ENCODE results near the gene EGR2.

The EGR2 gene

DNA sequence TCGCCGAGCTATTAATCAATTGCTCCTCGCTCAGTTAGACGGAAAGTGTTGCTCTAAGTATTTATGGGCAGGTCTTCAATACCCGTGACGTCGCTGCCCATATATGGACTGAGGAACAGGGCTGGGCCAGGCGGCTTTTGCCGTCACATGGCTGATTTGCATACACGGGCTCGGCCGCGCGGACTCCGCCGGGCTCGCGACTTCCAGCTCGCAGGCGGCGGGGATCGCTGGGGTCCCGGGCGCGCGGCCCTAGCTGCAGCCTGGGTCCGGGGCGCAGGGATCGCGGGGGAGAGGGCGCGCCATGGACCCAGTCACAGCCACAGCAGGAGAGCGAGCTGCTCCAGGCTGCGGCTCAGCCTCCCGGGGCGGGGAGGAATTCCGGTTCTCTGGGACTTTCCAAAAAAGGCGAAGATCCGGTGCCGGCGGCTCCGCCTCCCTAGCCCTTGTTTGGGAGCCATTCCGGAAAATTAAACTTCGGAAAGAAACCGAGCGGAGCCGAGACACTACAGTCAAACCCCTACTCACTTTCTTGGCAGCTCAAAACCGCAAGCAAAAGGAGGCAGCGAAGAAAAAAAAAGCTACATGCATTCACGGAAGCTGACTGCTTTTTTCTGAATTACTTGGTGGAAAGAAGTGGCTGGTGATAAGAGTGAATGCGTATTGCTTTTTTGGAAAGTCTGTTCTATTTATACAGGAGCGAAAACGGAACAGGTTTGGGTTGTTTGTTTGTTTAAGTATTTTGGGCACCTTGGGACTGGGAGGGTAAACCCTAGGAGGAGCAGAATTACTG lies at the start of gene EGR2:
TSS of gene EGR2 (minus strand) at position 36 of the 790 bp plus-strand sequence. CDS start 337 bp downstream, outside the sequence.
- peak; percentile 94 for DNase-seq

DNA sequence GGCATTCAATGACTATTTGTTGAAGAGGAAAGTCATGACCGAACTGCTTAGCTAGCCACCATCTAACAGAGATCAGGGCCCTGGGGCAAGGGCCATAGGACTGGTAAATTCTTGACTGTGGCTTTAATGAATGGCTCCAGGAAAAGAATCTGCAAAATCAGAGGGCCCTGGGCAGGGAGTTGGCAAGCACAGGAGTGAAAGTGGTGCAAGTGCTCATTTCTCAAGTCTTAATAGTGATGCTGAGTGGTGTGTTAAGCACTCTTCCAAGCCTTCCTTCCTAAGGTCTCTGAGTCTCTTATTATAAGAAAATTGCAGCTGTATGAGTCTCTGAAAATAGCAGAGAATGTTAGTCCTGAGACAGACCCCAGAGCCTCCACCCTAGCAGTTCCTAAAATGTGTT lies 46.3 kb upstream of the EGR2 start:
- no peak for DNase-seq

DNA sequence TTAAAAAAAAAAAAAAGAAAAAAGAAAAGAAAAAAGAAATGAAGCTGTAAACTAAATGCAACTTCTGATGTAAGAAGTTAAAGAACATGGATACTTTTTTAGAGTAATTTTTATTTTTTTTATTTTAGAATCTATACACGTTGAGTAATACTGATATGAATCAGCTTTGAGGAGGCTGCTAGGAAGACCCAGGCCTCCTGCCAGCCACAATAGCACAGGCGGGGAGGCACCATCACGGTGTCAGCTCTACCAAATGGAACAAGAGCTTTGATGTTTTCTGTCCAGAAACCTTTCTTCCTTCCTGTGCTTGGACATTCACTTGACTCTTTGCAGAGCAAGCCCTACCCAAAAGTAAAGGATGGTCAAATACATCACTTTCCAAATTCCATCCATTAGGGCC lies 45.3 kb upstream of the EGR2 start:
- DNase-seq: peak; percentile 30

DNA sequence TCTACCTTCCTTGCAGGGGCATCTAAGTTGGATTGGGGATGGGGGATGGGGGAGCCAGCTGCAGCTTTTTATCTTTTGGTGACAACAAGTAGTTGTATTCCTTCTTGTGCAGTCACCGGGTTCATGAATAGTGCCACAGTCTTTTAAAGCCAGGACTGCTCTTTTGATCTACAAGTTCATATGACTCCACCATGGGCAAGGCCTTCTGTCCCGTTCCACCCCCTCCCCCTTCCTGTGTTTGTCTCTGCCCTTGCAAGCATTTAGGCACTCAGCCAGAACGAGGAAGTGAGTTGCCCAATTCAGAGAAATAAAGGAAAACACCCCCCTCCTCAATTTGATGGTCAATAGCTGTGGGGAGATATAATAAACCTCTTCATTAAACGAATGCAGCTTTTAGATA lies 44.8 kb upstream of the EGR2 start:
- DNase-seq: no peak

DNA sequence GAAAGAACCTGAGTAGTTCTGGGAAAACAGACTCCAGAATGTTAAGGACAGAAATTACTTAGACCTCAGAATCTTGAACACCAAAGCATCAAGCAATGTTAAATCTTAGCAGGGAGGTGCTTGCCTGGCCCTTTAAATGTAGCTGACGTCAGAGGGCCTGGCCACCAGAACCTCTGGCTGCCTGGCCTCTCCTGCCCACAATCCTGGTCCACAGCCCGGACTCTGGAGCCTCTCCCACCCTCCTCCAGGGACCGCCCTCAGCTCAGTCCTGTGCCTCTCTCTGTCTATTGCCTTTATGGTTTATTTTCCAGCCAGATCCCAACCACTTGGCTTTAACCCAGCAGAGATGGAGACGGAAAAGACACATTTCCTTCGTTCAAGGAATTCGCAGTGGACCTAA lies 42.2 kb upstream of the EGR2 start:
- DNase-seq: peak; percentile 71

DNA sequence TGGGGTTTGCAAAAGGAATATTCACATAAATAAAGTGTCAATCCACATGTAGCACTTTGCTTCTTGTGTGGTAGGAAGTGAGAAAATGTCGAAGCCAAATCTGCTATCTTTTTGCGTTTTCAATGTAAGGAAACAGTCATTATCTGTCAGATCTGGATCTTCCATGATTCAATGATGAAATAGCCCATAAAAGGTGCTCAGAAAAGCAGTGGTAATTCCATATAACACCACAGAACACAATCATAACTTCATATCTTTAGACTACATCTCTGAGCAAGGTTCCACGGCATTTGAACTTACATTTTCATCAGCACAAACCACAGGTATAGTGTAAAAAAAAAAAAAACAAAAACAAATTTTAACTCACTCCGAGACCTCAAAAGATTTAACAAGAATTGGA lies 39.9 kb upstream of the EGR2 start:
- DNase-seq: no peak

DNA sequence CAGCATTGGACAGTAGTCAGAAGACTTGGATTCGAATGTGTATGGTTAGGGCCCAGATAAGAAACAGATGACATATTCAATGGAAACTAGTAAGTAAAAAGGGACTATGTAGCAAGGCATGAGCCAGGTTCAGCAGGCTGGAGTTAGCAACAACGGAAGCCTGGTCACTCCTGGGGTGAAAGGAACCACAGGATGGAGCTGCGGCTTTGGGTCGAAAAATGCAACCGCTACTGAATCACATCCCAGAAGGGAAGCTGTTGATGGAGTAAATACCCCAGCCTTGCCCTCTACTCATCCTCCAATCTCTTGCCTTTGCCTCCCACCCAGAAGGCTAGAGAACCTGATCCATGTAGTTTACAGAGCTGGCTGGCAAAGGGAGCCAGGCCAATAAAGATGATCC lies 37.5 kb upstream of the EGR2 start:
- no peak for DNase-seq

DNA sequence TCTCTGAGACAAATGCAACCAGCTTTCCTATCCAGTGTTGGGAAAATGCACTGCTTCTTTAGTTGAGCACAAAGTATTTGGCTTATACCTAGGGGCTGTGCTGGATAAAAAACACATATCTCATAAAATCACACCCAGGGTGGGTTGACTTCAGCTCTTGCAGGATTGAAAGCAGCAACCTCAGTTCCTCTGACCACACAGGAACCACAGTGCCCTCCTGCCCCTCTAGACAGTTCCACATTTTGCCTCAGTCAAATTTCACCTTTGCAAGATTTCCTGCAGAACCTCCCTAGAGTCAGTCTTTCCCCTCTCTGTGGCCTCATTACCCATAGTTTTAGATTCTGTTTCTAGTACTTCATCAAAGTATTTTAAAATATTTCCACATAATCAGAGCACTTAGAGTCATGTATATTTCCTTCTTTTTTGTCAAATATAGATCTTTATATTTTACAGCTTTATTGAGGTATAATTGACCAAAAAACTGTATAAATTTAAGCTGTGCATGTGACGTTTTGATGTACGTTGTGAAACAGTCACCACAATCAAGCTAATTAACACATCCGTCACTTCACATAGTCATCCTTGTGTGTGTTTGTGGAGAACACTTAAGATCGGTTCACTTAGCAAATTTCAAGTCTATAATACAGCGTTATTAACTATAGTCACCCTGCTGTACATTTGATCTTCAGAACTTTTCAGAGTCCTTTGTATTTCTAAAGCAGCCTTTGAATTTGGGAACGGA lies 37.0 kb upstream of the EGR2 start:
- no peak for DNase-seq

DNA sequence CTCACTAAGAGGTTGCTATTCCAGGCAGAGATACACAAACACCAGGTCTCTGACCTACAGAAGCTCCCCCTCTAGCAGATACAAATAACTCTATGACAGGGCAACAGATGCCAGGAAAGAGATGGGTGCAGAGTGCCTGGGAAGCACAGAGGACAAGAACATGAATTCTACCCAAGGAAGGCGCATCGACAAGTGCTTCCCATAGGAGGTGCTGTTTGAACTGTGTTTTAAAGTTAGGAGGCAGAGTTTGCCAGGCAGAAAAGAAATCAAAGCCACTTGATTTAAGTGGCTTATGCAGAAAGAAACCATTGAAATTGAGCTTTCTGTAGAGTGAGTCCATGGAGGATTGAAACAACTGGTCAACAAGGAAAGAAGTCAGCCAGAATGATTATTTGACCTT lies 35.3 kb upstream of the EGR2 start:
- no peak for DNase-seq

DNA sequence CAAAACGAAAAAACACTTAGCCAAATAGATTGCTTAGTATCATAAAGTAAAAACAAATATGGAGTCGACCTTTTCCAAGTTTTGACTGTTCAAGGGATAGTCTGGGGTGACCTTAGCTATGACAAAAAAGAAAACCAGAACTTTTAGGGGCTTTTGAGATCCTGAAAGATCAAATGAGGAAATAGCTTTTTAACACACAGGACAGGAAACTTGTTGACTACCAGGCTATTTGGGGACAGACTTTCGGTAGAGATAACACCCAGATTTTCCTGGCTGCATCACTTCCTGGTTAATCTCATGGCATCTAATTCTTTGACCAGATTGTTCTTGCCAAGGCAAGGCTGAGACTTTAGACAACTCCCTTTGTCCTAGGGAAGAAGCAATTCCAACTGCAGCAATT lies 34.5 kb upstream of the EGR2 start:
- no peak for DNase-seq

DNA sequence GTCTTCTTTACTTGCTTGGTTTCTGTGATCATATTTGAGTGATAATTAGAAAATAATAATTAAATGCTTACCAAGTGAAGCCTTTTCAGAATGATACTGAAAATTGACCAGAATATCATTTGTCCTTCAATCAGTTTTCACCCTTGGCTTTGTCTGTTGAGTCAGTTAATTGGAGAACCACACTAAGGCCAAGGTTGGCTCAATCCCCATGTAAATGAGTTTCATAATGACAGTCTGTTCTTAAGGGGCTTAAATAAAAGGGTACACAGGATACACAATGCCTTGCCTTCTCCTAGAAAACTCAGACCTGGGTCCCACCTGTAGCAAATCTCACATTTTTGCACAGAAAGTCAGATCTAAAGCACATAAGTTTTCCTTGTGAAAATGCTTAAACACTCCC lies 31.3 kb upstream of the EGR2 start:
- no peak for DNase-seq

DNA sequence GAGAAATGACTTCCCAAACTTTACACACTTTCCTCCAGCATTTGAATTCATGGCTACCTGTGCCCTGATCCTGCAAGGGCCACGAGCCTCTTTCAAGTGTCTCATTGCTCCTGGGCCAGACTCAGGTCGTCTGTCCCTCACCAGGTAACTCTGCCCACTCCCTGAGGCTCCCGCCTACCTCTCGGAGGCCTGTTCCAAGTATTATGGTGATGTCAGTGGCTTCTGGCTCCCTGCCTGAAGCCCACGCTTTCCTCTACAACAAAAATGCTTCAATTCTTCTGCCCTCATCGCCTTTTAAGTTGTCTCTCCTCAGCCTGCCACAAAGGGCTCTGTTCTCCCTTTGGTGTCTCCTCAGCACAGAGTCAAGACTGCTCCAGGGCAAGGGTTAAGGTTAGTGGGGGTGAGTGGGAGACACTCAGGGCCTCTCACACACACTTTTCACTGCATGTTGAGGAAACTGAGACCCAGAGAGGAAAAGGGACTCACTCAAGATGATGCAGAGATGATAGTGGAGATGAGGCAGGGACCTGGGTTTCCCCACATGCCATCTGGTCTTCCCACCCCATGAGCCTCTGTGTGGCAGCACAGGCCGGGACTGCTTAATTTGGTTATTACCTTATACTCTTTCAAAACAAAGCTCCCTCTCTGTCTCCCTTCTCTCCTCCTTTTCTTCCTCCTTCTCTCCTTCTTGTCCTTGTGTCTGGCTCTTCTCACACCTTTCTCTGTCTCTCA lies 28.3 kb upstream of the EGR2 start:
- no peak for DNase-seq

DNA sequence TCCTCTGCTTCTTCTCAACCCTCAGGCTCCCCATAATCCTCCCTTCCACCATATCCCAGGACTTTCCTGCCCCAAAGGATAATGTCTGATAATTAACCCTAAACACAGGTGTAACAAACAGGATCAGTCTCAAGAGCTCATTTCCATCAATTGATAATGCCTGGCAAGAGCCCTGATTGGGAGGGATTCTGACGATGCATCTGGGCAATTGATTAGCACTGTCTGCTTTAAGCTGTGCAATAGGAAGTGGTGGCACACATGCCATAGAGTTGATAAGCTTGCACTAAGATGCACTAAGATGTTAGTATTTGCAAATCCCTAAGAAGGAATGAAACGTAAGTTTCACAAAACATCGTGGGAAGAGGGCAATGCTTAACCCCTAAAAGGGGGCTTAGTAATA lies 27.4 kb upstream of the EGR2 start:
- DNase-seq: no peak

DNA sequence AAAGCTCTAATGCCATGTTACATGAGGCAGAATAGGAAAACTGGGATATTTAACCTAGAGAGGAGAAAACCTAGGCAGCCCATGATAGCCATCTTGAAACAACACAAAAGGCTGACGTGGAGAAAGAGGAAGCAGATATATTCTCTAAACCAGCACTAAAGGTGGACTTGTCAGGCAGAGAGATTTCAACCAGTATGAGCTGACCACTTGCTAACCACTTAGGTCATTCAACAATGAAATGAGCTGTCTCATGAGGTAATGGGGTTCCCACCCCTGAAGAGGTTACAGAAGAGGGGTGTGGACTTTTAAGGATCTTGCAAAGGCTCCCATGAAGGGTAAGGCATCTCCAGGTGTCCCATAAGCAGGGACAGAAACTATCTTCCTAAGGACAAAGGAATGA lies 26.8 kb upstream of the EGR2 start:
- DNase-seq: no peak

DNA sequence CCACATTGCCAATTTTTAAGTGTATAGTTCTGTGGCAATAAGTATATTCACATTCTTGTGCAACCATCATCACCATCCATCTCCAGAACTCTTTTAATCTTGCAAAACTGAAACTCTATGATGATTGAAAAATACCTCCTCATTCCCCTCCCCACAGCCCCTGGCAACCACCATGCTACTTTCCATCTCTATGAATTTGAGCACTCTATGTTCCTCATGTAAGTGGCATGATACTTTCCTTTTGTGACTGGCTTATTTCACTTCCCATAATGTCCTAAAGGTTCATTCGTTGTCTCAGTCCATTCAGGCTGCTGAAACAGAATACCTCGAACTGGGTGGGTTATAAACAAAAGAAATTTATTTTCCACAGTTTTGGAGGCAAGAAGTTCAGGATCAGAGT lies 23.4 kb upstream of the EGR2 start:
- no peak for DNase-seq

DNA sequence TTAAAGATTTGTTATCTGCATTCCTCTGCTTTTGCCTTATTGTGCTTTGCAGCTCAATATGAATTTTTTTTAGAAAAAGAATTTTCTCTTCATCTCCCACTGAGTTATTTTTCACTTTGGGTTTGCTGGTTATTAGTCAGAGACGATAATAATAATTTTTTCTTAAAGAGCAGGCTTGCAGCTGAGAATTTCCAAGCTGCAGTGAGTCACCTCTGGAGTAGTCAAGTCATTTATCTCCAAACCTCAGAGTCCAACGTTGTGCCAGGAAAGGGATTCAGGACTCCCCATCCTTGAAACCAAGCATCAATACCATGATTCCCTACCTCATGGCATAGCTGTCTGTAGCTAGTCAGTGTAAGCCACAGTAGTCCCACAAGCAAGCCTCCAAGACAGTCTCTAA lies 15.2 kb upstream of the EGR2 start:
- DNase-seq: peak; percentile 98

DNA sequence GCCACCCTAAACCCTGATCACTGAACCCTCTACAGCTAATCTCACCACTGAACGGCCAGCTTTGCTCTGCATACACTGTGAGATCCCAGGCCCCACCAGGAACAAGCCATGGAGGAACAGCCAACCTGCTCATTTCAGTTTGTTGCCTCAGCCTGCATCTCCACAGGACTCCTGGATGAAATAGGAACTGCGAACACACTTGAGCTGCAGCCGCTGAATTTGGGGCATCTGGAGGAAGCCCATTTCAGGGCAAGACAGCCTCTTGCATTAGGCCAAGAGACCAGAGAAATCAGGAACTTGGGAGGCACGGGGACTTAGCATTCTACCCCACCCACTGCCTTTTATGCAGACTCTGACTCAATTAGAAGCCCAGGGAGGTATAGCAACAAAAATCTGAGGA lies 14.5 kb upstream of the EGR2 start:
- DNase-seq: peak; percentile 90

DNA sequence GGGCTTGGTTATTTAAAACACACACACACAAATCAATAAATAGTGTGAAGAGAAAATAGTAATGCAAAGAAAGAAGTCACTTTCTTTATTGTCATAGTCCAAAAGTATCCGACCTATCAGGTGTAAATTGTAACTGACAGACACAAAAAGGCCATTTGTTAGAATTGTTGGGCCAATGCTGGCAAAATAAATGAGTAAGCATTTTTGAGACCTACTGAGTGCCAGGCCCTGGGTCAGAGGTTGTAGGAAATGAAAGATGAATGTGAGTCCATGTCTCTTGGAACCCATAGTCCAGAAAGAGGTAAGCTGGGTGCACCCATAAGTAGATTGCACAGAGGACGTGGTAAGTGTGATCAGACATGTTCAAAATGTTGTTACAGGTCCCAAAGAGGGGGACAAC lies 13.5 kb upstream of the EGR2 start:
- DNase-seq: no peak

DNA sequence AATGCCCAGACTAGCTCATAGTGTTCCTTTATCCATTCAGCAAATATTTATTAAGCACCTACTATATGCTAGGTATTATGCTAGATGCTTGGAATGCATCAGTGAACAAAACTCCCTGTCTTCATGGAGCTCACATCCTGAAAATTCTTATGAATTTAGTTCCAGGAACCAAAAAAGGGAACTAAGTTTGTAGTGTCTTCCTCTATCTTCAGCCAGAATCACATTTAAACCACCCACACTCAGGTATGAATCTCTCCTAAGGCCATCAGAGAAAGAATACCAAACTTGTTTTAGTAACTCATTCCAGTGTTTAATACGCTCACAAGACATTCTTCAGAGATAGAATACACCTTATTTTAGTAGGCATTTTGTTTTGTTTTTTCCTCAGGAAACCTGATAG lies 10.1 kb upstream of the EGR2 start:
- DNase-seq: no peak

DNA sequence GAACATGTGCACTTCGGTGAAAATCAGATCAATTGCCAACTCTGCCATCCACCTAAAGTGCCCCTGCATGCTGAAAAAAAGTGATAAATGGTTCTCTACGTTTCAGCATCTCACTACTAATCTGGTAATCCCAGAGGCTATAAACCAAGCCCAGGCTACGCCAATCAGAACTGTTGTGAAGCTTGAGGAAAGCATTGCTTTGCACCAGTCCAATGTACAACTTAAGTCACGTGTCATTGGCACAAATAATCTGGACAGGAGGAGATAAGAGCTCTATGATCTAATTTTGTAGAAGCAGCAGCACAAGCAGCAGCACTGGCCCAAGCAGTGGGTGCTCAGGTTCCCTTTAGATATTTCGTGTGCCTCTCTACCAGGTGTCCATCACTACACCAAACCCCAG lies 4.4 kb upstream of the EGR2 start:
- no peak for DNase-seq

DNA sequence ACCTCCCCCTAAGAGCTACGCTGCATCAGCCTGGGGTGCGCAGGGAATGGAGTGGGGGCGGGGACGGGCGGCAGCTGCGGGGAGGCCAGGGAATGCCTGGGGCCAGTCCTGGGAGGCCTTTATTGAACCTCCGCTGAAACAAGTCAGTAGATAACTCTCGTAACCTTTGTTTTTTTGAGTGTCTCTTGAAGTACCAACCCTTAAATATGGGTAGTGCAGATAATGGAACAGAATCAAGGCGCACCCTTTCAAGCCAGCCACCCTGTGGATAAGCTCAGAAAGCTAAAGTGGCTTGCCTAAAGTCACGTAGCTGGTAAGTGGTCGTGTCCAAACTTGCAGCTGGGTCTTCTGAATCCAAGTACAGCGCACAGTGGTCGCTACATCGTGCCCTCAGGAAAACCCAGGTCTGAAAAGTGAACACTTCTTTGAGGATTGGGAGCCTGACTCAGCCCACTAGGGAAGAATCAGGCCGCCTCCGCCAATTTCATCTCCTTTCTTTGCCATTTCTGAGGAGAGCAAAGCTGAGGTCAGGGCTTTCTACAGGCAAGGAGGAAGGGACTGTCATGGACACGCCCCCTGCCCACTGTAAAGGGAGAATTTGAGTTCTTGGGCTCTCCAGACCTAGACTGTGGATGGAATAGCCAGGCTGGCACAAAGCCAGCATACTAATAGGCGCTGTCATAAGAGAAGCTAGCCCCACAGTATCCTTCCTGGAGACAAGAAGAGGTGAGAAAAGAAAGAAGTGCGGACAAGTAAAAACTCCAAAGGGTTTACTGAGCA lies 3.2 kb upstream of the EGR2 start:
- peak; percentile 35 for DNase-seq

DNA sequence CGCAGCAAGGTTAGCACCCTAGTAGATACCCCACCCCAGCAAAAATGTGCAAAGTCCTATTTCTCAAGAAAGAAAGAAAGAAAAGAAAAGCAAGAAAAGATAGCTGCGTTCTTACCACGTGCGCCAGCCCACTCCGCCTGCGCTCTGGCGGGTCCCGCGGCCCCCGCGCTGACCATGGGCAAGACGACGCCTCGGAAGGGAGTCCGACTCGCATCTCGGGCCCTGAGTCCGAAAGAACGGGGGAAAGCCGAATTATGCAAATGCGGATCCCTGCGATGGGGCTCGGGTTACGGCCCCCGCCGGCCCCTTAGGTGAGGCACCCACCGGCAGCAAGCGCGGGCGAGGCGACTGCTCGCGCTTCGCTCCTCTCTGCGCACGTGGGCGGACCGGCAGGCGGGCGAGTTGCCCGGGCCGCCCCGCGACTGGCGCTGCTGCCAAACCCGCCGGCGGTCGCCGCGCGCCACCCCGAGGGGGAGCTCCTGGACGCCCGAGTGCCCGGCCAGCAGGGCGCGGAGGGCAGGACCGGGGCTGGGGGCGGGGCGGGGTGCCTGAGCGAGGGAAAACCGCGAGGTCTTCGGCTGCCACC lies 2.4 kb upstream of the EGR2 start:
- DNase-seq: peak; percentile 9

Data from fibroblast of upper back skin (primary cell).